Stimulated activated effector memory CD8-positive, alpha-beta T cell treated with anti-CD3 and anti-CD28 coated beads, Interleukin-12 subunit alpha, Interleukin-12 subunit beta, amount 100 ng/mL, for 72 hours (primary cell): Measurements from ENCODE around the gene TUFM.
"Not testable (repeated sequence)": the region's sequence is repeated elsewhere in the genome, so short reads cannot be mapped to it uniquely, and the experiment has no call there.

ENCODE experiments used
- ATAC-seq: fragments of 150-1000 bp; cut with Tn5 transposase; 2 replicates; pipeline ENCODE4 v1.10.0; 2021
- DNase-seq, 2 donors: peaks; one replicate each; pipeline ENCODE4 v3.0.0; 2021 to 2022; ENCODE audit warnings: low spot score in 2 of 2
- H3K27ac Mint-ChIP-seq: one replicate; pipeline ENCODE4 v1.8.0; 2022; ENCODE audit warnings: mild to moderate bottlenecking, mixed read lengths
- H3K36me3 Mint-ChIP-seq: one replicate; pipeline ENCODE4 v1.8.0; 2022; ENCODE audit warnings: mild to moderate bottlenecking, mixed read lengths
- H3K4me1 Mint-ChIP-seq: one replicate; pipeline ENCODE4 v1.8.0; 2022; ENCODE audit warnings: mixed read lengths
- H3K4me3 Mint-ChIP-seq: one replicate; pipeline ENCODE4 v1.8.0; 2022; ENCODE audit warnings: mild to moderate bottlenecking, mixed read lengths
- H3K9me3 Mint-ChIP-seq: one replicate; pipeline ENCODE4 v1.8.0; 2022; ENCODE audit warnings: mixed read lengths

TUFM gene

GRCh38 chr16:28807445-28808120 lies 38.6 kb downstream of the TUFM start:
- H3K27ac Mint-ChIP-seq, H3K4me3 Mint-ChIP-seq, H3K36me3 Mint-ChIP-seq, H3K4me1 Mint-ChIP-seq, H3K9me3 Mint-ChIP-seq, DNase-seq, ATAC-seq: not testable (repeated sequence)

- peak; percentile 92 for ATAC-seq
- not testable (repeated sequence) for H3K9me3 Mint-ChIP-seq, H3K27ac Mint-ChIP-seq, H3K36me3 Mint-ChIP-seq, H3K4me1 Mint-ChIP-seq
- peak; percentile 55 to 69 for DNase-seq
- H3K4me3 Mint-ChIP-seq: peak overlapping the region; percentile 29
These were observed 43.7 kb downstream of the TUFM start for GRCh38 chr16:28802235-28803019.
